NCI-H2081 (cell line): ENCODE measurements around the gene HCN2.
"Not testable (repeated sequence)": the region's sequence is repeated elsewhere in the genome, so short reads cannot be mapped to it uniquely, and the experiment has no call there.

Experiments
- DNase-seq, 2 experiments: peaks; one replicate each; lab custom pipeline; 2025; lab: John Stamatoyannopoulos, UW

Gene HCN2

DNA sequence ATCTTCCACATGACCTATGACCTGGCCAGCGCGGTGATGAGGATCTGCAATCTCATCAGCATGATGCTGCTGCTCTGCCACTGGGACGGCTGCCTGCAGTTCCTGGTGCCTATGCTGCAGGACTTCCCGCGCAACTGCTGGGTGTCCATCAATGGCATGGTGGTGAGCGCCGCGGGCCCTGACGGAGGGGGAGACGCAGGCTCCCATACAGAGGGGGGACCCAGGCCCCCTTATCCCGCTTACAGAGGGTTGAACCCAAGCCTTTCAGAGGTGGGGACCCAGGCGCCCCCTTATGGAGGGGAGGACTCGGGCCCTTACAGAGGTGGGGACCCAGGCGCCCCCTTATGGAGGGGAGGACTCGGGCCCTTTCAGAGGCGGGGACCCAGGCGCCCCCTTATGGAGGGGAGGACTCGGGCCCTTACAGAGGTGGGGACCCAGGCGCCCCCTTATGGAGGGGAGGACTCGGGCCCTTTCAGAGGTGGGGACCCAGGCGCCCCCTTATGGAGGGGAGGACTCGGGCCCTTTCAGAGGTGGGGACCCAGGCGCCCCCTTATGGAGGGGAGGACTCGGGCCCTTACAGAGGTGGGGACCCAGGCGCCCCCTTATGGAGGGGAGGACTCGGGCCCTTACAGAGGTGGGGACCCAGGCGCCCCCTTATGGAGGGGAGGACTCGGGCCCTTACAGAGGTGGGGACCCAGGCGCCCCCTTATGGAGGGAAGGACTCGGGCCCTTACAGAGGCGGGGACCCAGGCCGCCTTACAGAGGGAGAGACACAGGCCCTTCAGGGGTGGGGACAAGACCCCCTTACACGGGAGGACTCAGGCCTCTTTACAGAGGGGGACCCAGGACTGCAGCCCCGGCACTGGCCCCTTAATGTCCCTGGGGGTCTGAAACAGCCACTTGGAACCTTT is 15.6 kb downstream of the HCN2 start:
- not testable (repeated sequence) for DNase-seq

DNA sequence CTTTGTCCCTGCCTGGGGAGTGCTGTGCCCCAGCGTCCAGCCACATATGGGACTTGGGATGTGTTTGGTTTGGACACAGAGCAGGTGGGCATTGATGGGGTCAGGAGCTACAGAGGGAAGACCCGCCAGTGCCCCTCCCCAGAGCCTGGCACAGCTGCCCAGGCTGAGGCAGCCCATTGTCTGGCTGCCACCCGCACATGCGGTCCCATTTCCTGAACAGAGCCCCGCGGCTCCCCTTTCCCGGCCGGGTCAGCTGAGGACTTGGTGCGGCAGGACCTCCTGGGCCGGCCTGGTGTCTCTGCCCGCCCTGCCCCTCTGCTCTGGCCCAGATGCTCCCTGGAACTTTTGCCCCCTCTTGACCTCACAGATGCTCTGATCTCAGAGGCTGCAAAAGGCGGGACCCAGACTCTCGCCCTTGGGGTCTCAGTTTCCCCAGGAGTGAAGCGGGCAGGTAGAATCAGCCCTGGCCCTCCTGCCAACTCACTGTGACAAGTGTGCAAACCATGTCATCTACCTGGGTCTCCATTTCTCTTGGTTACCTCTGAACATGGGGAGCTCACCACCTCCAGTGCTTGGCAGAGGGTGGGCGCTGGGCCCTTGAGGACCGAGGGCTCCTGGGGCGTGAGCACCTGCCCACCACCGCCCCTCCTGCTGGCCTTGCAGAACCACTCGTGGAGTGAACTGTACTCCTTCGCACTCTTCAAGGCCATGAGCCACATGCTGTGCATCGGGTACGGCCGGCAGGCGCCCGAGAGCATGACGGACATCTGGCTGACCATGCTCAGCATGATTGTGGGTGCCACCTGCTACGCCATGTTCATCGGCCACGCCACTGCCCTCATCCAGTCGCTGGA is 17.8 kb downstream of the HCN2 start:
- DNase-seq: no peak

DNA sequence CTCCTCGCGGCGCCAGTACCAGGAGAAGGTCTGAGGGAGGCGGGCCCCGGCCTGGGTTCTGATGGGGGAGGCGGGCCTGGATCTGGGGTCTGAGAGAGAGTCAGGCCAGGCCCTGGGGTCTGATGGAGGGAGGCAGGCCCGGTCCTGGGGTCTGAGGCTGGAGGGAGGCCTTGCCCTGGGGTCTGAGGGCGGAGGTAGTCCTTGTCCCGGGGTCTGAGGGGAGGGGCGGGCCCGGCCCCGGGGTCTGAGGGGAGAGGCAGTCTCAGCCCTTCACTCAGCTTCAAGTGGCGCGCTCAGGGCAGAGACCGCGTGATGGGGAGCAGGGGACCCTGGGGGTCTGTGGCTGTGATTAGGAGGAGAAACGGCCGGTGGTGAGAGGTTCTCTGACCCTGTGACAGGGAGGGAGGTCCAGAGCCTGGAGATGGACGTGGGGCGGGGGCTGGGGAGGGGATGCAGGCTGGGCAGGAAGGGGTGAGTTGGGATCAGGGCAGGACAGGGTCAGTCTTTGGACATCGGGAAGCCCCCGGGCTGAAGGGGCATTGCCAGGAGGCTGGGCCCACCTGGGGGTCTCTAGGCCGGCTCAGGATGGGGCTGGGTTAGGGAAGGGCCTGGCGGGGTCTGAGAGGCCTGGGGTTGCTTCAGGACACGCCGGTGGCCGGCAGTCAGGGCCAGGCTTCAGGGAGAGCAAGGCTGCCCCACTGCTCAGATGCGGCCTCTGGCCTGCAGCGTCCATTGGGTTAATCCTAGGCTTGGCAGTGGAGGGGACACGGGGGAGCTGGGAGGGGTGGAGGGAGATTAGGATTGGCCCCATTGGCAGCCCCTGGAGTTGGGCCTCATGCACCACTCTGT is 18.7 kb downstream of the HCN2 start:
- no peak for DNase-seq

DNA sequence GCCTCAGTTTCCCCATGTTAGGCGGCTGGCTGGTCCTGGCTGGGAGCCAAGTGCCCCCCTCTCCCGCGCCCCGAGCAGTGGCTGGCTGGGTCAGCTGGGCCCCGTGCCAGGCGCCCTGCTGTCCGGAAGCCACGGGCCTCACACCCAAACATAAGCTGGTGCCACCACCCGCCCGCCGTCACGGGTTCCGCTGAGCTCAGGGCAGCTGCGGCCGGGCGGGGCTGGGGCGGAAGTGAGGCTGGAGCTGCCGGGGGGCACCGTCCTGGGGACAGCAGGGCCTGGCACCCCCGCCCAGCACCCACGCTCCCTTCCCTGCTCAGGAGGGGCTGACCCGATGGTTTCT is 19.3 kb downstream of the HCN2 start:
- peak; percentile 11 to 65 for DNase-seq

DNA sequence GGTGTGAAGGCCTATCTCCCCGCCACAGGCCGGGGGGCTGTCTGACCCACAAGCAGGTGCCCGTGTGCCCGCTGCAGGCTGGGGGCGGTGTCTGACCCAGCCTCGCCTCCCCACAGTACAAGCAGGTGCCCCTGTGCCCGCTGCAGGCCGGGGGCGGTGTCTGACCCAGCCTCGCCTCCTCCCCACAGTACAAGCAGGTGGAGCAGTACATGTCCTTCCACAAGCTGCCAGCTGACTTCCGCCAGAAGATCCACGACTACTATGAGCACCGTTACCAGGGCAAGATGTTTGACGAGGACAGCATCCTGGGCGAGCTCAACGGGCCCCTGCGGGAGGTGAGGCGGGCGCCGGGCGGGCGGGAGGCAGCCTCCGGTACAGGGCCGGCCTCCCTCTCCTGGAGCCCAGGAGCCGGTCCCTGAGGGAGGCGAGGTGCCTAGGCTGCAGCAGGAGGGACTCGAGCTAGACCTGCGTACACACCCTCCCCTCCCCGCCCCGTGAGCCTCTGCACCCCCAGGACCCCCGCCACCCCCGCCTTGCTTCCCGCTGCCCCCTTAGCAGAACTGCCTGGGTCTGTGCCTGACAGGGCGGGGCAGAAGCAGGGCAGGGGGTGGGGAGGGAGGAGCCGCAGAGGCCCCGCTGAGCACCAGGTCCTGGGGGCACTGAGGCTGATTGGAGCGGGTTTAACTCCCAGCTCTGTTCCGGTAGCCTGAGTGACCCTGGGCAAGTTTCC is 20.6 kb downstream of the HCN2 start:
- peak in 1 of 2 experiments; percentile 23 for DNase-seq

DNA sequence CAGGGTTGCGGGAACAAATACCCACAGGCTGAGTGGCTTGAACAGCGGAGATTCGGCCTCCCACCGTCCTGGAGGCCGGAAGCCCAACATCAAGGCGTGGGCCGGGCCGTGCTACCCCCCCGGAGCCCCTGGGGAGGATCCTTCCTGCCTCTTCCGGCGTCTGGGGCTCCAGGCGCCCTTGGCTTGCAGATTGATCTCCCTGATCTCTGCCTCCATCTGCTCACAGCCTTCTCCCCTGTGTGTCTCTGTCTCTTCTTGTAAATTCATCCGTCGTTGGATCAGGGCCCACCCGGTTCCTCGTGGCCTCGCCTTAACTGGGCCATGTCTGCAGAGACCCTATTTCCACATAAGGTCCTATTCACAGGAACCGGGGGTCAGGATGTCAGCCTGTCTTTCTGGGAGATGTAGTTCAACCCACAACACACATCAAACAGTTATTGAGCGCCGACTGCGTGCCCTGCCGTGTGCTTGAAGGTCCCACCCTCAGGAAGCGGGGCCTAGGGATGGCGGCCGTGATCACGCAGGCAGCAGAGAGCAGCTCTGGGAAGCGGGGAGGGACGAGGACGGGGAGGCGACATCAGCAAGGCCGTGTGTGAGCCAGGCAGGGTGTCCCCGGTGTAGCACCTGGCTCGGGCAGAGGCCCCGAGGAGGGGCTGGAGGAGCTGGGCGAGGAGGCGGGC is 21.3 kb downstream of the HCN2 start:
- DNase-seq: peak; percentile 16 to 66

DNA sequence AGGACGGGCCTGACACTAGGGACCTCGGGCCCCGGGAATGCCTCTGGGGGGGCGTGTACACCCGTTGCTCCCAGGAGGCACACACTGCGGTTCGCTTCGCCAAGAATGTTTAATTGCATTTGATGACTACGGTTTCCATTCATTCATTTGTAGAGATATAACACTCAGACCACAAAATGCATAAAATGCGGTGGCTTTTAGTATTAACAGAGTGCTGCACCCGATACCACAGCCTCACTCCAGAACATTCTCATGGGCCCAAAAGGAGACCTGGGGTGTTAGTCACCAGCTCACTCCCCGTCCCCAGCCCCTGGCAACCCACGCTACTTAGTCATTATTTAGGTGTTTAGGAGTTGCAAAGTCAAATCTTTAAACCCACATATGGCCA is 21.8 kb downstream of the HCN2 start:
- no peak for DNase-seq

DNA sequence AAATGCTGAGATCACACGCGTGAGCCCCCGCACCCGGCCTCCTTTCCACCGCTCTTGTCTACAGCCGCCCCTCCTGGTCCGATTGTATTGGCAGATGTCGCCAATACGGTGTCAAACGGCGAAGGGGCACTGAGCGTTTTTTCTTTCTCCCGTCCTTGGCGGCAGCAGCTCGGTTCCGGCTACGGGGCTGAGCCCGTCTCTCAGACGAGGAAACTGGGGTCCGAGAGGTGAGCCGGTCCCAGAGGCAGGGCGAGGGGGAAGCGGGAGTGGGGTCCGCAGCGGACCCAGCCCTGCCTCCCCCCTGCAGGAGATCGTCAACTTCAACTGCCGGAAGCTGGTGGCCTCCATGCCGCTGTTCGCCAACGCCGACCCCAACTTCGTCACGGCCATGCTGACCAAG is 23.3 kb downstream of the HCN2 start:
- no peak for DNase-seq

DNA sequence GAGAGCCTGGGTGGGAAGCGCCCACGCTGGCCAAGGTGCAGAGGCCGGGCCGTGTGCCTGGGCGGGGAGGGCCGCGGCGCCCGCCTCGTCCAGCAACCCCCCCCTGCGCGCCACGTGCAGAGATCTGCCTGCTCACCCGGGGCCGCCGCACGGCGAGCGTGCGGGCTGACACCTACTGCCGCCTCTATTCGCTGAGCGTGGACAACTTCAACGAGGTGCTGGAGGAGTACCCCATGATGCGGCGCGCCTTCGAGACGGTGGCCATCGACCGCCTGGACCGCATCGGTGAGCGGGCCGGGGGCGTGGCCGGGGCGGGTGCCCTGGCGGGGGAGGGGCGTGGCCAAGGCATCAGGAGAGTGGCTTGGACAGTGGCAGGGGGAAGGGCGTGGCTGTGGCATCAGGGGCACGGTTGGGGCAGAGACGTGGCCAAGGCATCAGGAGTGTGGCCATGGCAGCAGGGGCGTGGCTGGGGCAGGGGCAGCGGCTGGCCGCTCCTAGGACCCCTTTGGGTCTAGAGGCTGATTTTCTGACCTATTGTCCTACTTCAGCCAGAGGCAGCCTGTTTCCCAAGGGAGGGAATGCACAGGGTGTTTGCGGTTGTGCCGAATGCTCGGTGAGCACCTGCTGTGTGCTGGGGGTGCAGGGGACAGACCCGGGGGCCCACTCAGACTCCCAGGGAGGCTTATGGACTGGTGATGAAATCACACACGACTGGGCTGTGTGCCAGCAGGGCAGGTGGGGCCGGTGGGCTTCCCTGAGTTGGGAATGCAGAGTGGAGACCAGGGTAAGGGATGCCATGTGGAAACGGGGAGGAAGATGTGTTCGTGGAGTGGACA is 24.3 kb downstream of the HCN2 start:
- no peak for DNase-seq

DNA sequence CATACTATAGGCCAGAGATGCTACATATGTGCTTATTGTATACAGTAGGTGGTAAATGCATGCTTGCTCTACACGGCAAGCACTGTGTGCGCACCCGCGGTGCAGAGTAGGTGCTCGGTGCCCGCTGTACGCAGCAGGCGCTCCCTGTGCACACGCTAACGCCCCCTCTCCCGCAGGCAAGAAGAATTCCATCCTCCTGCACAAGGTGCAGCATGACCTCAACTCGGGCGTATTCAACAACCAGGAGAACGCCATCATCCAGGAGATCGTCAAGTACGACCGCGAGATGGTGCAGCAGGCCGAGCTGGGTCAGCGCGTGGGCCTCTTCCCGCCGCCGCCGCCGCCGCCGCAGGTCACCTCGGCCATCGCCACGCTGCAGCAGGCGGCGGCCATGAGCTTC is 25.9 kb downstream of the HCN2 start:
- DNase-seq: no peak

DNA sequence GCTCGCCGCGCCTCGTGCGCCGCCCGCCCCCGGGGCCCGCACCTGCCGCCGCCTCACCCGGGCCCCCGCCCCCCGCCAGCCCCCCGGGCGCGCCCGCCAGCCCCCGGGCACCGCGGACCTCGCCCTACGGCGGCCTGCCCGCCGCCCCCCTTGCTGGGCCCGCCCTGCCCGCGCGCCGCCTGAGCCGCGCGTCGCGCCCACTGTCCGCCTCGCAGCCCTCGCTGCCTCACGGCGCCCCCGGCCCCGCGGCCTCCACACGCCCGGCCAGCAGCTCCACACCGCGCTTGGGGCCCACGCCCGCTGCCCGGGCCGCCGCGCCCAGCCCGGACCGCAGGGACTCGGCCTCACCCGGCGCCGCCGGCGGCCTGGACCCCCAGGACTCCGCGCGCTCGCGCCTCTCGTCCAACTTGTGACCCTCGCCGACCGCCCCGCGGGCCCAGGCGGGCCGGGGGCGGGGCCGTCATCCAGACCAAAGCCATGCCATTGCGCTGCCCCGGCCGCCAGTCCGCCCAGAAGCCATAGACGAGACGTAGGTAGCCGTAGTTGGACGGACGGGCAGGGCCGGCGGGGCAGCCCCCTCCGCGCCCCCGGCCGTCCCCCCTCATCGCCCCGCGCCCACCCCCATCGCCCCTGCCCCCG is 26.5 kb downstream of the HCN2 start:
- DNase-seq: no peak

DNA sequence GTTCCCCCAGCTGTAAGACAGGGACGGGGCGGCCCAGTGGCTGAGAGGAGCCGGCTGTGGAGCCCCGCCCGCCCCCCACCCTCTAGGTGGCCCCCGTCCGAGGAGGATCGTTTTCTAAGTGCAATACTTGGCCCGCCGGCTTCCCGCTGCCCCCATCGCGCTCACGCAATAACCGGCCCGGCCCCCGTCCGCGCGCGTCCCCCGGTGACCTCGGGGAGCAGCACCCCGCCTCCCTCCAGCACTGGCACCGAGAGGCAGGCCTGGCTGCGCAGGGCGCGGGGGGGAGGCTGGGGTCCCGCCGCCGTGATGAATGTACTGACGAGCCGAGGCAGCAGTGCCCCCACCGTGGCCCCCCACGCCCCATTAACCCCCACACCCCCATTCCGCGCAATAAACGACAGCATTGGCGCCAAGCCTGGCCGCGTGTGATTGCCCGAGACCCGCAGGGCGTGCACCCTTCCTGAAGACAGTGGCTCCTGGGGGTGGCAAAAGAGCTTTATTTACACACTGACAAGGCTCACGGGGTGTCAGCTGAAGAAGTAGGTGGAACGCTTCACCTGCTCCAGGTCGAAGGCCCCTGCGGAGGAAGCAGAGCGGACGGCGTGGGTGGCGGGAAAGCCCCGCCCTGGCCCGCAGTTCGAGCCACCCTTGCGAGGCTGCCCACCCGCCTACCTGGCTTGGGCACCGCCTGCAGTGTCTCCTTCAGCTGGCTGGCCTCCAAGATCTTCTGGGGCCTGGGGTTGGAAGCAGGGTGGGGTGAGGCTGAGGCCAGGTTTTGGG is 27.3 kb downstream of the HCN2 start:
- no peak for DNase-seq

DNA sequence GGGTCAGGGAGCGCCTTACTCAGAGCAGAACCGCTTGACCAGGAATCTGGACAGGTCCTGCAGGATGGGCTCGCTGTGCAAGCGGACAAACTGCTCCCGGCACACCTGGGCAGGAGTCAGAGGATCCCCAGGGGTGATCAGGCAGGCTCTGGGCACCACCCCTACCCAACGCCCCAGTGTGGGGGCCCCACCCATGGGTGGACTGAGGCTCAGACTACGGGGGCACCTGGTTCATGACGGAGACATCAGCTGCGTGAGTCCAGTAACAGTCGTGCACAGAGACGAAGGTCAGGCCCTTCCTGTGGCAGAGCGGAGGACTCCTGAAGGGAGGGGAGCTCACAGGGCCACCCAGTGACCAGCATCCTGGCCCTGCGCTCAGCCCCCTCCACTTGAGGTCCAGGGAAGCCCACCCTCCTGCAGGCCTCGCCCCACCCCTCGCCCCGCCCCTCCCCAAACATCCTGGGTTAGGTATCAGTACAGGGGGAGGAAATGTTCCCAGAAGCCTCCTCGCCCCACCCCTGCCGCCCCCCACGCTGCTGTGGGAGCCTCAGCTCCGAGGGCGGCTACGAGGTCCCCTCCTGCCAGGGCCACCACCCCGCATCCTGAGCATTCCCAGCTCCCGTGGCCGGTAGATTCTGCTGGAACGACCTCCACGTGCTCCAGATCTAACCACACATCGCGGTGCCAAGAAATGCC is 28.0 kb downstream of the HCN2 start:
- DNase-seq: no peak

DNA sequence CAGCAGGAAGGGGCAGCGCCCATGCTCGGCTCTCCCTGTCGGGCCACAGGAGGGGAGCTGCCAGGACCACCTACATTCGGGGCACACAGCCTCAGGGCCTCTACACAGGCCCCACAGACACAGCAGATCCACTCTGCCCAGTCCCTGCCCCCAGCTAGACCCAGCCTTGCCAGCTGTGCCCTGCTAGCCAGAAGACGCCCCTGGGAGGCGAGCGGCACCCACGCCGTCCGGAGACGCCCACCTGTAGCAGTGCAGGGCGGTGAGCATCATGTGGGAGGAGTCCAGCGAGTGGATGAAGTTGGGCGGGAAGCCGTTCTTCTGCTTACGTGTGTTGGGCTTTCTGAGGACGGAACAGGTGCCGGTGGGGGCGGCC is 28.6 kb downstream of the HCN2 start:
- no peak for DNase-seq

DNA sequence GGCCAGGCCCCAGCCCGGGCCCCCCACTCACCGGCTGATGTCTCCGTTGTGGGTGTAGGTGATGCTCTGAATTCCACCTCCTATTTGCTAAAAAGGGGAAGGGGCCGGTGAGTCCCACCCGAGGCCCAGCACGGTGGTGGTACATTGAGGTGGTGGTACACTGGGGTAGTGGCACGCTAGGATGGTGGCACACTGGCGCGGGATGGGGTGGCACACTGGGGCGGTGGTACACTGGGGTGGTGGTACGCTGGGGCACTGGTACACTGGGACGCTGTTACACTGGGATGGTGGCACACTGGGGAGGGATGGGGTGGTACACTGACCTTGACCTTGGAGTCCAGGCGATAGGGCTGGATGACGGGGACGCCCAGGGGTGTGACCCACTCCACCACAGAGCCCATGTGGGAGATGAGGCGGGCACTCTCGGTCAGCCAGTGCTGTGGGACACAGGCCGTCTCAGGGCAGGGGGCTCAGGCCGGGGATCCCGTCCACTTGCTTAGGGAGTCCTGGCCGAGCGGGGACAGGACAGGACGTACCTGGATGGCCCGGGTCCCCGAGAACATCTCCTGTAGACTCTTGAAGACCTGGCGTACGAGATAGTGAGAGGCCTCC is 29.1 kb downstream of the HCN2 start:
- DNase-seq: no peak

DNA sequence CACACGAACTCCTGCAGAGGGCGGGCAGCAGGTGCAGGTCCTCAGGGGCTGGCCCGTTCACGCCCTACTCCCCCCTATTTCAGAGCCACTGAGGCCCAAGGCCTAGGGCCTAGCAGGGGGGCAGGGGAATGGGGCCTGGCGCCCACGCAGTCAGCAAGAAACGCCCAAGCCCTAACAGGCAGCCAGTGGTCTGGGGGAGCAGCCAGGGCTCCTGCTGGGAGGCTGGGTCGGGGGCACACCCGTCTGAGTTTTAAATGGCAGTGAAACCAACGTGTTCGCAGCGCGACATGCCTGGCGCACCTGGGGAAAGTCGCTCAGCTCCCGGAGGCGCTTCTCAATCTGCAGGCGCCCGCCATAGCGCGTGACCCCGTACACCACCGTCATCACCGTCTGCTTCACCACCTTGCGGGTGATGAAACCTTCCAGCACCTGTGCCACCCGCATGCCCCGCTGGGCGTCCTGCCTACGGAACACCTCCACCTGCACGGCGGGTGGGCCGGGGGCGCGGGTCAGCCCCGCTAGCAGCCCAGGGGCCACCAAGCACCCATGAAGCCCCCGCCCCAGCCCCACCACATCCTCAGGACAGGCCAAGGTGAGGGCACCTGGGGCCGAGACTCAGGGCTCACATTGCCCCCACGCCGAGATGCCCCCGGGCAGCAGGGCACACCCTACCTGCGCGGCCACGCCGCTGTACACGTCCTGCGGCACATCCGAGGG is 29.8 kb downstream of the HCN2 start:
- DNase-seq: no peak
